ENCODE measurements around the gene ABCA1. TPM values are rescaled to one million over a fixed set of nuclear protein-coding genes. Genes with fewer than 3 reads are reported as not detected.

Gene ABCA1
- total and polyA plus RNA-seq, 2 of the 13 experiments (the other 11 are each of a cell fraction or from before 2014, with no cell fraction given): 26.8 to 63.8 TPM

GRCh38 chr9:104750185-104750767 is 177.7 kb downstream of the ABCA1 start:
- Histone ChIP-seq H3K27me3 (ENCODE audit: control insufficient read depth in 1 of 2, insufficient read depth in 2 of 2, low read length in 2 of 2) (no peaks in the 10 kb centered on the region), H3K4me1 (ENCODE audit: insufficient read depth, low read length) (peaks cover 19% of the 10 kb centered on the region), H3K79me2 (ENCODE audit: insufficient read depth, low read length) (no peaks in the 10 kb centered on the region), H2AFZ (ENCODE audit: low read length) (no peak overlapping the region), H3K36me3 (replicated peaks in 1 of 2; ENCODE audit: control insufficient read depth in 1 of 2, insufficient read depth in 2 of 2, low read length in 2 of 2) (no peaks in the 10 kb centered on the region), H3K9ac (ENCODE audit: insufficient read depth, low read depth, low read length) (no peak overlapping the region), H4K20me1 (ENCODE audit: insufficient read depth, low read length) (no peaks in the 10 kb centered on the region), H3K4me3 (replicated peaks in 1 of 3; ENCODE audit: insufficient read depth in 1 of 3, low read depth in 2 of 3, low read length in 3 of 3) (no peak overlapping the region), H3K9me3 (ENCODE audit: low read length) (no peaks in the 10 kb centered on the region), H3K4me2 (ENCODE audit: low read depth, low read length) (no peak overlapping the region), H3K27ac (ENCODE audit: extremely low read length, insufficient read depth, low read length) (no peak overlapping the region)
- TF ChIP-seq MAFK (conservative IDR thresholded peaks at IDR 0.05 in 1 of 2, IDR thresholded peaks at IDR 0.05 in 1 of 2; ENCODE audit: low read length in 2 of 2) (peak; percentile 50 to 80), MAFF (IDR thresholded peaks at IDR 0.05; ENCODE audit: low read depth, low read length) (peak; percentile 64), SIX1 (CRISPR knock-in tag; IDR thresholded peaks at IDR 0.05; ENCODE audit: borderline replicate concordance) (no peak)
- no peak for DNase-seq (ENCODE audit: low spot score)
- intact Hi-C loops (cut with micrococcal nuclease; ENCODE audit: unreplicated experiment) (no loop called here), in situ Hi-C loops (cut with HindIII; ENCODE audit: extremely low pct_ligation_motif_present, low pct_unique_long_range_greater_than_20kb) (no loop called here)
- WGBS (ENCODE audit: low lambda C conversion rate): 94% methylated on average over 3 of the region's 3 CpGs
- ChIA-PET CTCF (ENCODE audit: low intra/inter-chr PET ratio, low total read pairs) (no interaction called here), POLR2A (no interaction called here)
- BruUV-seq (replicated peaks): no TSS peak
- no peak for ATAC-seq
- no peak for FAIRE-seq

- in situ Hi-C loops (cut with HindIII; ENCODE audit: extremely low pct_ligation_motif_present, low pct_unique_long_range_greater_than_20kb) (no loop called here), intact Hi-C loops (cut with micrococcal nuclease; ENCODE audit: unreplicated experiment) (loop anchor here (5.0 kb wide), 1 partner anchor 656 kb away; the partner anchor contains the start of gene SMC2)
- FAIRE-seq: no peak
- H3K4me2 ChIP-seq (ENCODE audit: low read depth, low read length): peak overlapping the region; percentile 87
- peaks cover 19% of the 10 kb centered on the region for H3K4me1 ChIP-seq (ENCODE audit: insufficient read depth, low read length)
- H3K79me2 ChIP-seq (ENCODE audit: insufficient read depth, low read length): no peaks in the 10 kb centered on the region
- no peaks in the 10 kb centered on the region for H3K27me3 ChIP-seq (ENCODE audit: control insufficient read depth in 1 of 2, insufficient read depth in 2 of 2, low read length in 2 of 2)
- H4K20me1 ChIP-seq (ENCODE audit: insufficient read depth, low read length): no peaks in the 10 kb centered on the region
- H3K9ac ChIP-seq (ENCODE audit: insufficient read depth, low read depth, low read length): peak overlapping the region; percentile 71
- DNase-seq (ENCODE audit: low spot score): peak; percentile 10
- H2AFZ ChIP-seq (ENCODE audit: low read length): no peak overlapping the region
- H3K36me3 ChIP-seq (replicated peaks in 1 of 2; ENCODE audit: control insufficient read depth in 1 of 2, insufficient read depth in 2 of 2, low read length in 2 of 2): no peaks in the 10 kb centered on the region
- ChIA-PET POLR2A (interaction anchor here (1.3 kb wide), 1 partner anchor 15 kb away, joined by 6 read pairs; the partner anchor contains the start of gene NIPSNAP3B), CTCF (ENCODE audit: low intra/inter-chr PET ratio, low total read pairs) (no interaction called here)
- H3K27ac ChIP-seq (ENCODE audit: extremely low read length, insufficient read depth, low read length): peak overlapping the region; percentile 54
- peak overlapping the region; percentile 71 to 90 (median 89) for H3K4me3 ChIP-seq (replicated peaks in 1 of 3; ENCODE audit: insufficient read depth in 1 of 3, low read depth in 2 of 3, low read length in 3 of 3)
- peak; percentile 16 for ATAC-seq
- BruUV-seq (replicated peaks): no TSS peak
- 13% methylated on average over 19 of the region's 19 CpGs for WGBS (ENCODE audit: low lambda C conversion rate)
- no peaks in the 10 kb centered on the region for H3K9me3 ChIP-seq (ENCODE audit: low read length)
- 0 out of 2 replicates have a peak, but pooled peaks have one; percentile 1 for TF ChIP-seq MIER2 (CRISPR knock-in tag; IDR thresholded peaks at IDR 0.05)
- TF ChIP-seq SNAPC4 (CRISPR knock-in tag; IDR thresholded peaks at IDR 0.05): no peak
- TF ChIP-seq ZFY (CRISPR knock-in tag; IDR thresholded peaks at IDR 0.05): 0 out of 2 replicates have a peak, but pooled peaks have one; percentile 9
- 0 out of 2 replicates have a peak, but pooled peaks have one; percentile 5 for TF ChIP-seq FOXC1 (CRISPR knock-in tag; IDR thresholded peaks at IDR 0.05; ENCODE audit: borderline replicate concordance)
- TF ChIP-seq ZFP90 (CRISPR knock-in tag; IDR thresholded peaks at IDR 0.05; ENCODE audit: borderline replicate concordance): no peak
- 0 out of 2 replicates have a peak, but pooled peaks have one; percentile 39 for TF ChIP-seq ZBTB7B (CRISPR knock-in tag; IDR thresholded peaks at IDR 0.05)
- no peak for TF ChIP-seq ZNF567 (CRISPR knock-in tag; IDR thresholded peaks at IDR 0.05; ENCODE audit: borderline replicate concordance)
- TF ChIP-seq ZFX (CRISPR knock-in tag; IDR thresholded peaks at IDR 0.05; ENCODE audit: low read depth): 0 out of 2 replicates have a peak, but pooled peaks have one; percentile 7
- no peak for TF ChIP-seq CAMTA2 (CRISPR knock-in tag; IDR thresholded peaks at IDR 0.05; ENCODE audit: borderline replicate concordance)
Observed at GRCh38 chr9:104748359-104749031, 179.5 kb downstream of the ABCA1 start.
